Chondrocyte (in vitro differentiated cells): ENCODE results near the gene SHROOM2. TPM values are rescaled to one million over a fixed set of nuclear protein-coding genes. Genes with fewer than 3 reads are reported as not detected.

Experiments used
- DNase-seq: peaks from one replicate; pipeline ENCODE4 v3.0.0; 2021; ENCODE audit warnings: mixed read lengths, low spot score
- H3K27ac Mint-ChIP-seq: one replicate; pipeline ENCODE4 v1.8.0; 2021; ENCODE audit warnings: mild to moderate bottlenecking, moderate library complexity, mixed read lengths; ENCODE audit not compliant: unreplicated experiment
- H3K27me3 Mint-ChIP-seq: 2 replicates; pipeline ENCODE4 v1.8.0; 2021; ENCODE audit warnings: low read depth, mixed read lengths
- H3K36me3 Mint-ChIP-seq: 2 replicates; pipeline ENCODE4 v1.8.0; 2021; ENCODE audit warnings: low read depth, mixed read lengths
- H3K4me1 Mint-ChIP-seq: 2 replicates; pipeline ENCODE4 v1.8.0; 2021; ENCODE audit warnings: low read depth, mild to moderate bottlenecking, mixed read lengths
- H3K4me3 Mint-ChIP-seq: one replicate; pipeline ENCODE4 v1.8.0; 2021; ENCODE audit warnings: mild to moderate bottlenecking, moderate library complexity, mixed read lengths; ENCODE audit not compliant: unreplicated experiment
- H3K9me3 Mint-ChIP-seq: 2 replicates; pipeline ENCODE4 v1.8.0; 2021; ENCODE audit warnings: low read depth, mixed read lengths
- total RNA-seq: library from RNA; stranded (reverse); gene quantifications from 3 replicates; pipeline ENCODE4 v1.2.1, GENCODE V29; 2021
- TF ChIP-seq, protein P1 (sequence below): fragments of 200-600 bp; sonication (generic); IDR thresholded peaks from 2 replicates; pipeline ENCODE4 v1.5.0; 2021; ENCODE audit warnings: antibody characterized with exemption, mild to moderate bottlenecking, moderate library complexity

The SHROOM2 gene
- total RNA-seq, 1 donor from 2014 or later, result 4.4 TPM

DNA sequence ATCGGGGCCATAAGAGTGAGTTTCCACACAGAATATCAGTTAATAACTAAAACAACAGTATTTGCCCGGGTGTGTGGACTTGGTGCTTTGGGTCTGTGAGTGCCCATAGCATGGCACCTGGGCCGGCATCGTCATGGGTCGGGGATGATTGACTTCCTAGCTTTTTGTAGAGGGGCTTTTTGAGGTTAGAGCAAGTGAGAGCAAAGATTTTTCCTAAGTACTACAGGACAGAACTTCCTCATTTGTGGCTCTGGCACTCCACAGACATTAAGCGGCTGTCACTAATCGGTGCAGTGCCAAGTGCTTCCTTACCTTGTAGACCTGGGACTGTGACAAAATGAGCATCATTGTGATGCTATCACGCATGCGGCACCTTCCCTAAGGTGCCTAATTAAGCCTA lies 81.0 kb downstream of the SHROOM2 start:
- no peaks in the 10 kb centered on the region for H3K27me3 Mint-ChIP-seq
- TF ChIP-seq, protein P1, sequence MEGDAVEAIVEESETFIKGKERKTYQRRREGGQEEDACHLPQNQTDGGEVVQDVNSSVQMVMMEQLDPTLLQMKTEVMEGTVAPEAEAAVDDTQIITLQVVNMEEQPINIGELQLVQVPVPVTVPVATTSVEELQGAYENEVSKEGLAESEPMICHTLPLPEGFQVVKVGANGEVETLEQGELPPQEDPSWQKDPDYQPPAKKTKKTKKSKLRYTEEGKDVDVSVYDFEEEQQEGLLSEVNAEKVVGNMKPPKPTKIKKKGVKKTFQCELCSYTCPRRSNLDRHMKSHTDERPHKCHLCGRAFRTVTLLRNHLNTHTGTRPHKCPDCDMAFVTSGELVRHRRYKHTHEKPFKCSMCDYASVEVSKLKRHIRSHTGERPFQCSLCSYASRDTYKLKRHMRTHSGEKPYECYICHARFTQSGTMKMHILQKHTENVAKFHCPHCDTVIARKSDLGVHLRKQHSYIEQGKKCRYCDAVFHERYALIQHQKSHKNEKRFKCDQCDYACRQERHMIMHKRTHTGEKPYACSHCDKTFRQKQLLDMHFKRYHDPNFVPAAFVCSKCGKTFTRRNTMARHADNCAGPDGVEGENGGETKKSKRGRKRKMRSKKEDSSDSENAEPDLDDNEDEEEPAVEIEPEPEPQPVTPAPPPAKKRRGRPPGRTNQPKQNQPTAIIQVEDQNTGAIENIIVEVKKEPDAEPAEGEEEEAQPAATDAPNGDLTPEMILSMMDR, result no peak
- no peak overlapping the region for H3K27ac Mint-ChIP-seq
- no peaks in the 10 kb centered on the region for H3K36me3 Mint-ChIP-seq
- H3K4me3 Mint-ChIP-seq, result no peak overlapping the region
- peaks cover 7% of the 10 kb centered on the region for H3K4me1 Mint-ChIP-seq
- peaks cover 8% of the 10 kb centered on the region for H3K9me3 Mint-ChIP-seq
- no peak for DNase-seq

GRCh38 chrX:9867753-9868152 lies 81.5 kb downstream of the SHROOM2 start:
- H3K36me3 Mint-ChIP-seq, result no peaks in the 10 kb centered on the region
- H3K9me3 Mint-ChIP-seq, result peaks cover 12% of the 10 kb centered on the region
- no peak overlapping the region for H3K4me3 Mint-ChIP-seq
- DNase-seq, result no peak
- H3K27me3 Mint-ChIP-seq, result no peaks in the 10 kb centered on the region
- H3K27ac Mint-ChIP-seq, result no peak overlapping the region
- peaks cover 7% of the 10 kb centered on the region for H3K4me1 Mint-ChIP-seq
- TF ChIP-seq, protein P1, result no peak

GRCh38 chrX:9871701-9872268 lies 85.6 kb downstream of the SHROOM2 start:
- Mint-ChIP-seq H3K27ac (no peak overlapping the region), H3K4me3 (no peak overlapping the region), H3K4me1 (peaks cover 7% of the 10 kb centered on the region), H3K9me3 (peaks cover 11% of the 10 kb centered on the region), H3K27me3 (no peaks in the 10 kb centered on the region), H3K36me3 (no peaks in the 10 kb centered on the region)
- TF ChIP-seq, protein P1, result no peak
- no peak for DNase-seq

GRCh38 chrX:9873360-9873759 lies 87.1 kb downstream of the SHROOM2 start:
- no peak for DNase-seq
- H3K27me3 Mint-ChIP-seq, result no peaks in the 10 kb centered on the region
- H3K9me3 Mint-ChIP-seq, result peaks cover 9% of the 10 kb centered on the region
- no peak overlapping the region for H3K27ac Mint-ChIP-seq
- H3K36me3 Mint-ChIP-seq, result no peaks in the 10 kb centered on the region
- no peaks in the 10 kb centered on the region for H3K4me1 Mint-ChIP-seq
- no peak overlapping the region for H3K4me3 Mint-ChIP-seq
- TF ChIP-seq, protein P1, result no peak

DNA sequence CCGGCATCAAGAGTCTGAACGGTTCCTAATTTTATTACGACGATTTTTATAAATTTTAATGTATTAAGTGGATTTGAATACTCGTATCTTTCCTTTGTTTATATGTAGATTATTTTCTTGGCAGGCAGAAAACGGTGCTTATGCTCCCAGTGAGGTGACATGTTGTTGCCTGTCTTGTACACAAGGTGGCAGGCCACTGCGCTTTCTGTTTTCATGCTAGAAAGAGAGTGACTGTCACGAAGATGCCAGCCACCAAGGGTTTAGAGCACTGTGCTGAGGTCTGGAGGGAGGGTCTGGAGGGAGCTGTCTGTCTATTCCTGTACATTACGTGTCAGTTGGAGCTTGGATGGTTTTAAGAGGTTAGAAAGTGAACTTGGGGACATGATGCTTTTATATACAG lies 87.7 kb downstream of the SHROOM2 start:
- H3K27me3 Mint-ChIP-seq, result no peaks in the 10 kb centered on the region
- DNase-seq, result no peak
- H3K4me1 Mint-ChIP-seq, result no peaks in the 10 kb centered on the region
- no peak overlapping the region for H3K4me3 Mint-ChIP-seq
- H3K36me3 Mint-ChIP-seq, result no peaks in the 10 kb centered on the region
- TF ChIP-seq, protein P1, result peak; percentile 77
- peaks cover 9% of the 10 kb centered on the region for H3K9me3 Mint-ChIP-seq
- no peak overlapping the region for H3K27ac Mint-ChIP-seq
